NOMO-1 treated with dmso at 0.1 percent for 144 hours (cell line): ENCODE measurements around the gene UGT1A3.
"Not testable (repeated sequence)": the region's sequence is repeated elsewhere in the genome, so short reads cannot be mapped to it uniquely, and the experiment has no call there.

Experiments used
- DNase-seq: peaks from one replicate; lab custom pipeline; 2025; ENCODE audit not compliant: unreplicated experiment; lab: John Stamatoyannopoulos, UW

Gene UGT1A3

GRCh38 chr2:233728723-233729301 lies at the start of gene UGT1A3:
TSS of gene UGT1A3 (plus strand) at chr2:233729042. CDS start at chr2:233729127, 85 bp downstream.
- DNase-seq, result no peak

- DNase-seq, result no peak
Observed at GRCh38 chr2:233679196-233679595, 49.6 kb upstream of the UGT1A3 start.

GRCh38 chr2:233680361-233681045 lies 48.3 kb upstream of the UGT1A3 start:
- no peak for DNase-seq

GRCh38 chr2:233681521-233682099 lies 47.2 kb upstream of the UGT1A3 start, which contains the start of gene UGT1A7:
TSS of gene UGT1A7 (plus strand) at chr2:233681901. CDS start at chr2:233681938, 37 bp downstream.
- no peak for DNase-seq

- no peak for DNase-seq
Observed at GRCh38 chr2:233684640-233685039, 44.2 kb upstream of the UGT1A3 start.

GRCh38 chr2:233686928-233687327 lies 41.9 kb upstream of the UGT1A3 start:
- no peak for DNase-seq

GRCh38 chr2:233688341-233688740 lies 40.5 kb upstream of the UGT1A3 start:
- DNase-seq, result no peak

GRCh38 chr2:233689031-233689430 lies 39.8 kb upstream of the UGT1A3 start:
- DNase-seq, result no peak

GRCh38 chr2:233689501-233689900 lies 39.3 kb upstream of the UGT1A3 start:
- DNase-seq, result no peak

GRCh38 chr2:233690444-233690843 lies 38.4 kb upstream of the UGT1A3 start:
- no peak for DNase-seq

- no peak for DNase-seq
Observed at GRCh38 chr2:233691443-233692433, 37.1 kb upstream of the UGT1A3 start.

GRCh38 chr2:233692648-233693047 lies 36.2 kb upstream of the UGT1A3 start, which contains the start of gene UGT1A6:
TSS of gene UGT1A6 (plus strand) at chr2:233692890. CDS start at chr2:233693005, 115 bp downstream.
- no peak for DNase-seq

GRCh38 chr2:233693963-233694362 lies 34.9 kb upstream of the UGT1A3 start:
- DNase-seq, result no peak

GRCh38 chr2:233698740-233699139 lies 30.1 kb upstream of the UGT1A3 start:
- DNase-seq, result no peak

GRCh38 chr2:233699424-233700027 lies 29.3 kb upstream of the UGT1A3 start:
- DNase-seq, result no peak

GRCh38 chr2:233700028-233700635 lies 28.7 kb upstream of the UGT1A3 start:
- DNase-seq, result no peak

- not testable (repeated sequence) for DNase-seq
Observed at GRCh38 chr2:233700842-233701241, 28.0 kb upstream of the UGT1A3 start.

- no peak for DNase-seq
Observed at GRCh38 chr2:233702238-233702637, 26.6 kb upstream of the UGT1A3 start.

- DNase-seq, result no peak
Observed at GRCh38 chr2:233705911-233706506, 22.8 kb upstream of the UGT1A3 start.

- DNase-seq, result no peak
Observed at GRCh38 chr2:233706720-233707119, 22.1 kb upstream of the UGT1A3 start.
